DMS79 treated with DMSO at 0.1 percent for 48 hours (cell line): Measurements from ENCODE around the gene HSD3B7.

ENCODE experiments used
- DNase-seq: peaks from one replicate; lab custom pipeline; 2025; lab: John Stamatoyannopoulos, UW

Gene HSD3B7

DNA sequence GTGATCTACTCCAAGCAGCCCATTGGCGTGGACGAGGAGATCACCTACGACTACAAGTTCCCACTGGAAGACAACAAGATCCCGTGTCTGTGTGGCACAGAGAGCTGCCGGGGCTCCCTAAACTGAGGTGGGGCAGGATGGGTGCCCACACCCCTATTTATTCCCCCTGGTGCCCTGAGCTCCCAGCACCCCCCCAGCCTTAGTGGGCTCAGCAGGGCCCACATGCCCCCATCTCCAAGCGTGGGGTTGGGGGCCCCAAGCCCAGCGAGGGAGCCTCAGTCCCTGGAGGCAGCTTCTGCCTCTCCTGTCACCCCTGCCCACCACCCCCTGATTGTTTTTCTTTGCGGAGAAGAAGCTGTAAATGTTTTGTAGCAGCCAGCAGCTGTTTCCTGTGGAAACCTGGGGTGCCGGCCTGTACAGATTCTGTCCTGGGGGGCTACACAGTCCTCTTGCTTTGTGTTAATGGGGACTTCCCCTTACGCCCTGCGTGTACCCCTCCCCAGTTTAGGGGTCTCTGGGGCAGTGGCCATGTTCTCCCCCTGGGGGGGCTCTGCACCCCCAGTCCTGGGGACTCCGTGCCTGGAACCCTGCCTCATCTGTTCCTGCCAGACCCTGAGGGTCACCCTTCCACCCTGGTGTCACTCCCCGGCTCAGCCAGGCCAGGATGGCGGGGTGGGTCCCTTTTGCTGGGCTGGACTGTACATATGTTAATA lies 953 bp upstream of the HSD3B7 start:
- no peak for DNase-seq

DNA sequence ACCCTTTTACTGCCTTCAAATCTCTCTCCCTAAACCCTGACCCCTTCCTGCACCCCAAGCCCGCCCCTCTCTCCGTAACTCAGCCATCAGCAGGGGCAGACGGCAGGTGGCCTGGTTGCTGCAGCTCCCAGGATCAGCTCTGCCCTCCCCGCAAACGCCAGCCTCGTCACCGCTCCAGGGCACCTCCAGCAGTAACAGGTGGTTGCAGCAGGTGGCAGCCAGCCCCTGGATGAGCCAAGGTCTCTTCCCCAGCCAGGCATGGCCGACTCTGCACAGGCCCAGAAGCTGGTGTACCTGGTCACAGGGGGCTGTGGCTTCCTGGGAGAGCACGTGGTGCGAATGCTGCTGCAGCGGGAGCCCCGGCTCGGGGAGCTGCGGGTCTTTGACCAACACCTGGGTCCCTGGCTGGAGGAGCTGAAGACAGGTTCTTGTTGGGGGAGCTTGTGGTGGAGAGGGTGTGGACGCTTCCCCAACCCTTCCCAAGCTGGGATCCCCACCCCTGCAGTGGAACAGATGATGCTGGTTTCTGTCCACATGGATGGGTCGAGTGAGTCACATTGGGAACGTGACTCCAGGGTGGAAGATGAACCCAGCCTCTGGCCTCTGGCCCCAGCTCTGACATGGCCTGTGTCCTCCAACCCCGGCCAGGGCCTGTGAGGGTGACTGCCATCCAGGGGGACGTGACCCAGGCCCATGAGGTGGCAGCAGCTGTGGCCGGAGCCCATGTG lies 558 bp downstream of the HSD3B7 start:
- DNase-seq, result peak; percentile 46

DNA sequence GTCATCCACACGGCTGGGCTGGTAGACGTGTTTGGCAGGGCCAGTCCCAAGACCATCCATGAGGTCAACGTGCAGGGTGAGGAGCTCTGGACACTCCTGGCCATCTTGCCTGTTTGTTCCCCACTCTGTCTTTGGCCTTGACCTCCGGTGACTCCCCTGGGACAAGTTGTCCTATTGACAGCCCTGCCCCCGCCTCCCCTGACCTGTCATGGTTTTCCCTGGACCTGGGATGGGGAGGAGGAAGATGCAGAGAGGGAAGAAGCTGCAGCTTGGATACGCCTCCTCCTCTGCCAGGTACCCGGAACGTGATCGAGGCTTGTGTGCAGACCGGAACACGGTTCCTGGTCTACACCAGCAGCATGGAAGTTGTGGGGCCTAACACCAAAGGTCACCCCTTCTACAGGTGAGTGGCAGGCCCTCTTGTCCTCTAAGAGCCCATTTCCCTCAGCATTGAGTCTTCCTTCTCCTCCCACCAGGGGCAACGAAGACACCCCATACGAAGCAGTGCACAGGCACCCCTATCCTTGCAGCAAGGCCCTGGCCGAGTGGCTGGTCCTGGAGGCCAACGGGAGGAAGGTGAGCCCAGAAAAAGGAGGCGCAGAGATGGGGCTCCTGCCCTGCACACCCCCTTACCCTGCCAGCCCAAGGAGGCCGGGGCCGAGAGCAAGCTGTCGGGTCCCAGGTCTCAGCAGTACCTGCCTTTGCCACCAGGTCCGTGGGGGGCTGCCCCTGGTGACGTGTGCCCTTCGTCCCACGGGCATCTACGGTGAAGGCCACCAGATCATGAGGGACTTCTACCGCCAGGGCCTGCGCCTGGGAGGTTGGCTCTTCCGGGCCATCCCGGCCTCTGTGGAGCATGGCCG lies 1.4 kb downstream of the HSD3B7 start:
- DNase-seq, result no peak

DNA sequence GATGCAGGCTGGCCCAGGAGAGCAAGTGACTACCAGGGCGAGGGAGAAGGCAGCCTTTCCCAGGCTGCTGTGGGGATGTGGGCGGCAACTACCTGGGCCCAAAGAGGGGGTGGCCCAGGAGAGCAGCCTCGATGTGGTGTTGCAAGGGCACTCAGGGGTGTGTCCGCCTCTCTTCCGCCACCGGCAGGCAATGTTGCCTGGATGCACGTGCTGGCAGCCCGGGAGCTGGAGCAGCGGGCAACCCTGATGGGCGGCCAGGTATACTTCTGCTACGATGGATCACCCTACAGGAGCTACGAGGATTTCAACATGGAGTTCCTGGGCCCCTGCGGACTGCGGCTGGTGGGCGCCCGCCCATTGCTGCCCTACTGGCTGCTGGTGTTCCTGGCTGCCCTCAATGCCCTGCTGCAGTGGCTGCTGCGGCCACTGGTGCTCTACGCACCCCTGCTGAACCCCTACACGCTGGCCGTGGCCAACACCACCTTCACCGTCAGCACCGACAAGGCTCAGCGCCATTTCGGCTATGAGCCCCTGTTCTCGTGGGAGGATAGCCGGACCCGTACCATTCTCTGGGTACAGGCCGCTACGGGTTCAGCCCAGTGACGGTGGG lies 2.7 kb downstream of the HSD3B7 start:
- no peak for DNase-seq

DNA sequence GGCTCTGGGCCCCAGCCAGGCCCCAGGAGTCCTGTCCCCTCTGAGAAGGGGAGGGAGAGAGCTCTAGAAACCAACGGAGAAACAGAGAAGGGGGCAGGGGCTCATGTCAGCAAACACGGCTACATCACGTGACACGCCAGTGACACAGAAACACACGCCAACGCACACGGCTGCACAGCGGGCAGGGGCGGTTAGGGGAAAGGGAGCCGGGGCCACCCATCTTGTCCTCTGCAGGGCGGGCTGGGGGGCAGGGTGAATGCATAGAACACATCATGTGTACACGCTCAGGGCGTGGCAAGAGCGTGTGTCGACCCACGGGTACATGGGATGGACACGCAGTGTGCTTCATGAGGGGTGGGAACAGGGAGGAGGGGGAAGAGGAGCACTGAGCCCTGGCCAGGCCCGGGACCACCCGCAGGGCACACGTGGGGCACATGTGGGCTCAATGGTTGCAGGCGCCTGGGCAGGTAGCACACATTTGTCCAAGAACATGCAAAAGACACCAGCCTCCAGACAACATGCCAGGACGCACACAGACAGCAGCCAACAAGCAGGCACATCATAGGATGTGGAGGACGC lies 4.6 kb downstream of the HSD3B7 start:
- no peak for DNase-seq

DNA sequence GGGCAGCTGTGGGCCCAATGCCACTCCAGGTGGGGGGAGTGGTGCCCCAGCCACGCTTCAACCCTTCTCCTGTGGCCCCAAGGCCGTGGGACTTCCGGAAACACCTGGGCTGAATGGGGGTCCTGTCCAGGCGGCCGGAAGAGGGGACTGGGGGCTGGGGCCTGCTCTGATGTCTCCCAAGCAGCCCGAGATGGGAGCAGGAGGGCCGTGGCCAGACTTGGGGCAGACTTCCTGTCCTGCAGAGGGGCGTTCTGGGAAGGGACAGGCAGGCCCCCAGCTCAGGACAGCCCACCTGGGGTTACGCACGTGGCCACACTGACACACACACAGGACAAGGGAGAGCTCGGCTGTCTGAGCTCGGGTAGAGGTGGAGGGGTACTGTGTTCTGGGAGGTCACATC lies 5.1 kb downstream of the HSD3B7 start:
- DNase-seq, result no peak

DNA sequence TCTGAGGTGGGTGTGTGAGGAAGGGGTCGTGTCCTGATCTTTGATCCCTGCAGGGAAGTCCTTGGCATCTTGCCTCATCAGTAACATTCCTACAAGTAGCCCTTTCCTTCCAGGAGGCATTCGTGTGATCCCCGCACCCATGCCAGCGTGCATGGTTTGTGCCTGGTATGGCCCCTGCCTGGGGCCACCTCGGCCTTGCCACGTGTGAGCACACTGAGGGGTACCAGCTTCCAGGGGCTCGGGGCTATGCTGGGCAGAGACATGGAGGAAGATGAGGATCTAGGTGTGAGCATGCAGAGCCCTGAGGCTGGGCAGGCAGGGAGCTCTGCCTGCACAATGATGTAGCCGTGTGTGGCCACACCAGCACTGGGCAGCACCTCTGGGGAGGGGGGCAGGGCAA lies 6.0 kb downstream of the HSD3B7 start:
- DNase-seq, result no peak

DNA sequence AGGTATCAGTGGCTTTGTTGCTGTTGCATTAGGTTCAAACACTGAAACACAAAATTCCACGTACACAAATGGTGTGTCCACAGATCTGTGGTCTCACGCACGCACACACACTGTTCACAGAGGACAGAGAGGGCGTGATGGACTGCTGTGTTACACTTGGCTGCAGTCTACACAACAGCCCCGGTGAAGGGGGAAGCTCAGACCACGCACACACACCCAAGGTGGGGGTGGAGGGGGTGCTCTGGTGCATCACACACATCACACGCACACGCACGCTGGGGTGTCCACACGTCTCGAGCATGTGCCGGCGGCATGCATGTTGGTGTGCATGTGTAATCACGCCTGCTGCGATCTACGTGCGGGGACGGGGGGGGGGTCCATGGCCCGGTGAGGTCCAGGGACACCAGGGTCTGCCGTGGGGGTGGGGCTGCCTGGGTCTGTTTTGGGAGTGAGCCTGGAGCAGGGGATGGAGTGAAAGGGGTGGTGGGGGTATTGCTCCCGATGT lies 7.3 kb downstream of the HSD3B7 start:
- no peak for DNase-seq

DNA sequence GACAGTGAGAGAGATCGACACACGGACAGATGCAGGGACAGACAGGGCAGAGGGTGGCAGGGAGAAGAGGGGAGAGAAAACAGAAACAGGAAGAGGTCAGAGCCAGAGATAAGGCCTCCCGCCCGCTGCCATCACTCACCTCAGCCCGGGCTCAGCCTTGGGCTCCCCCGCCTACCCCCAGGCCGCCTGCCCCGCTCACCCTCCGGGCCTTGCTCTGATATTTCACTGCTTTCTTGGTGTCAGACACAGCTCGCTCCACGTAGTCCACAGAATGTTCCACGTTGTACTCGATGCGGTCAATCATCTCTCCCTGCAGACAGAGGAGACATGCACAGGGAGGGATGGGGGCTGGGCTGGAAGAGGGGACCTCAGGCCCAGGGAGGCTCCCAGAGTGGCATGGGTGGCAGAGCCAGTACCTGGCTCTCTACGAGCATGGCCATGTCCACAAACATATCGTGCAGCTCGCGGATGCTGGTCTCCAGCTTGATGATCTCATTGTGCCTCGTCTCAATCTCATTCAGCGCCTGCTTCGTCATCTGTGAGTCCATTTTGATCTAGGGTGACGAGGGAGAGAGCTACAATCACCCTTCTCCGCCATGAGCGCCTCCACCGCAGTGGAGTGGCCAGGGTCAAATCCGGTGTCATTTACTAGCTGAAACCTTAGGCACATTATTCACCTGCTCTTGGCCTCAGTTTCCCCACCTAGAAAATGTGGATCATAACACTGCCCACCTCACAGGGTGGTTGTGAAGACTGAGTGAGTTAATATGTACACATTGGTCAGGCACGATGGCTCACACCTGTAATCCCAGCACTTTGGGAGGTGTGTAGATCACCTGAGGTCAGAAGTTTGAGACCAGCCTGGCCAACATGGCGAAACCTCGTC lies 8.2 kb downstream of the HSD3B7 start:
- DNase-seq, result no peak

DNA sequence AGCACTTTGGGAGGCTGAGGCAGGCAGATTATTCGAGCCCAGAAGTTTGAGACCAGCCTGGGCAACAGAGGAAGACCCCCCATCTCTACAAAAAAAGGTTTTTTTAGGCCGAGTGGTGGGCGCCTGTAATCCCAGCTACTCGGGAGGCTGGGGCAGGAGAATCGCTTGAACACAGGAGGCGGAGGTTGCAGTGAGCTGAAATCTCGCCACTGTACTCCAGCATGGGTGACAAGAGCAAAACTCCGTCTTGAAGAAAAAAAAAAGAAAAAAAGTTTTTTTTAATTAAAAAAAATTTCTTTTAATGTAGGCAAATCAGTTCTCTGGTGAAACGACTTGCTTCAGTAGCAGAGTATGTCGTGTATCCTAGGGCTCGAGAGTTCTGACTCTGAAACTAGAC lies 10.9 kb downstream of the HSD3B7 start:
- DNase-seq, result no peak

DNA sequence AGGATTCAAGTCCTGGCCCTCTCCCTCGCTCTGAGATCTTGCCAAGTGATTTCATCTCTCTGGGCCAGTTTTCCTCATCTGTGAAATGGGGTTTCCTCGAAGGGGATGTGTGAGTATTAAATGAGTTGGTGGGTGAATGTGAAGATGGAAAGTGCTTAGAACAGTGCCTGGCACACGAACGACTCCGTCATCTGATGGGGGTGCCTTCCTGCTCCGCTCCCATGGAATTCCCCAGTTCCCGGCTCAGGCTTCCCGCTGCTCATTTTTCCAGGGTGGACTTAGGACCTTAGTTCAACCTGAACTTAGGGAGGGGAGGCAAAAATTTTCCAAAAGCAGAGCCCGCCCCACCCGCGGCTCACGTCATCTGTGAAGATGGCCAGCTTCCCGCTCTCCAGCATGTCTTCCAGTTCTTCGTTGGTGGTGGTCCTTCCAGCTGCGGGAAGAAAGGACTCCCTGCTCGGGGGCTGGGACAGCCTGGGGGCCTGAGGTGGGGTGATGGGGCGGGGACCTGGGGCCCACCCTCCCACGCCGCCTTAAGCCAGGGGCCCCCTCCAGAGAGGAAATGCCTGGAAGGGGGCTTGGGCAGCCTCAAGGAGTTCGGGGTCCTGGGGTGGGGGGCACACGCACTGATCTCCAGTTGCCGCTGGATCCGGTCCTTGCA lies 11.4 kb downstream of the HSD3B7 start:
- no peak for DNase-seq

DNA sequence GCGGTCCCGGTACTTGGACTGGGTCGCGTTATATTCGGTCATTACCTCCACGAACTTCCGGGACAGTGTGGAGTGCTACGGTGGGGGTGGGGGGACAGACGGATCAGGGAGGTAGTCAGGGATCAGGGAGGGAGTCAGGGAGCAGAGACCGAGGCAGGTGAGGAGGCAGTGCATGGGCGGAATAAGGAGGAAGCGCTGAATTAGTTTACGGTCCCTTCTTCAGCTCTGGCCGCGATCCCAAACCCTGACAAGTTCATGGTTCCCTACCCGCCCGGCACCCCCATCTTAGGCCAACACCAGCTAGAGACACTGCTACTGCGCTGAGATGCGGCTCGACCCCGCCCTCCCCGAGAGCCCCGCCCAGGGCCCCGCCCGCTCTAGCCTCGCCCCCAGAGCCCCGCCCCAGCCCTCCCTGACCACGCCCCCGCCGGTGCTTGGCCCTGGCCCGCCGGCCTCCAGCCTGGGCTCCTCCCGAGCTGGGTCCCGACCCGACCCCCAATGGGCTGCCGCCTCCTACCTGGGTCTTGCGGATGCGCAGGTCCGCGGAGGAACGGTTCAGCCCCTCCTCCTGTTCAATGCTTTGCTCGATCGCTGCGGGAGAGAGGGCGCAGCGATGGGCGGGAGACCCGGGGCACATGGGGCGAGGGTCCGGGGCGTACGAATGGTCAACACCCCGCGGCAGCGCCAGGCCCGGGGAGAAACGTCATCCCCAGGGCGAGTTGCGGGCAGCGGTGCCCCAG lies 12.1 kb downstream of the HSD3B7 start:
- DNase-seq, result peak; percentile 41

DNA sequence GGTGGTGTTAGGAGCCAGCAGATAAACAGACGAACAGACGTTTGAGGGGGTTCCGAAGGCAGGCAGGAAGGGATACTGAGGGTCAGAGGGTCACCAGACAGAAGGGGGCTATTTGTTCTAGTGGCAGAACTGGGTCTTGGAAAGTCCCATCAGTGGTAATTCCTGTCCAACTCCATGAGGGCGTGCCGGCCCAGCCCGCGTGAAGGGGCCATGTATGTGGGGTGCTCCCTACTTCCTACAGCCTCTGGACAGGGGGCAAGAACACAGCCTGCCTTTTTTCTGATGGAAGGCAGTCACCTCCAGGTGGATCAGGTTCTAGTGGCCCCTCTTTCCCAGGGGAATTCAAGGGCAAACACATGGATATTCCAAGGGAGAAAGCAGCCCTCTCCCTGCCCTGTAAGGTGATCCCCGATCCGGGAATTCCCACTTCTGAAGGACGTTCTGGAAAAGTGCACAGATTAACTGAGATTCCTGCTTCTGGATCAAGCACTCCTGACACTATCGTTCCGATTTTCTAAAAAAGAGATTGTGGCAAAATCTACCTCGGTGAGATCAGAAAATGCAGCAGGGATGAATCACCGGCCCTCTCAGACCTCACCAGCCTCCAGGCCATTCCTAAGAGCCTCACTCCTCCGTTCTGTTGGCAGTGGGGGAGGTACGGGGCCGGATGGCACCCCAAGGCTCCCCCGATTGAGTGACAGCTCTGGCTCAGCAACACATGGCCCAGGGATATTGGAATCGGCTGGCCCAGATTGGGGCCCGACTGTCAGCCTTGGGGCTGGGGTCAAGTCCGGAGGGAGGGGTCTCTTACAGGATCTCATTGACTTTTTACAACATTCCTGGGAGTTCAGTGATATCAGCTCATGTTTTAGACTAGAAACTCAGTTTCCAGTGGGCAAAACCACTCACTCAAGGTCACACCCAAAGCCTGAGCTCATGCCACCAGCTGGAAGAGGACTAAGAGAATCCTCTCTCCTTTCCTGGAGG lies 13.0 kb downstream of the HSD3B7 start:
- DNase-seq, result no peak

DNA sequence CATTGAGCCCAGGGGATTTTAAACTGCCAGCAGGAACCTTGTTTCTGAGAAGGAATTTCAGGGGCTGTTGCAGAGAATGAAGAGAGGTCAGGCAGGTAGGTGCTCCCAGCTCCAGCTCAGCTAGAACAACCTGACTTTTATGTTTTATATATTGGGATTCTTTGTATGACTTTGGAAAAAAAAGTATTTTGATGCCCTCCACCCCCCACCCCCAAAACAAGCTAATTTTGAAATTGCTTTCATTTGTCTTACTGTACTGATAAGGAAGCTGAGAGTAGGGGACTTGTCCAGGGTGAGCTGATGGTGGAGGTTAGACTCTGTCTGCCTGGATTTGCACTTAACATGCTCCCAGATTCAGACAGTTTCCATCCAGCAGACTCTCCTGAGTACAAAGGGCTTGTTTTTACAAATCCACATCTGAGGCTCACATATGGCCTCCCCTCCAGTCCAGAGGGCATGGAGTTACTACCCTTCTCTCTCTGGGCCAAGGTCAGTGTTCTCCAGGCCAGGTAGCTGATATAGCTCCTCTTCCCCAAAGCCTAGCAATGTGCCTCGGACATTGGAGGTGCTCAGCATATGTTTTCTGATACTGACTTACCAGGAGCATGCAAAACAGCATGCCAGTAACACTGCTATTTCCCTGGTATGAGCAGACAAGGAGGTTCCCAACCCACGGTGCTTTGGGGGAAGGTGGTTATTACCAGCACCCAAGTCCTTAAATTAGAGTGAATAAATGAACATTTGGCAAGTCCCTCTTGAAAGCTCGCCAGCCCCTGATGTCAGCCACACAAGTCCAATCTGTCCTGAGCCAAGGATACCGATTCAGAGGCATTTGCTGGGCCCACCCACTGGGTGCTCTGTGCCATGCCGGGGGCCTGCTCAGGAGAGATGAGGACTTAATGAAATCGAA lies 14.1 kb downstream of the HSD3B7 start:
- DNase-seq, result no peak

DNA sequence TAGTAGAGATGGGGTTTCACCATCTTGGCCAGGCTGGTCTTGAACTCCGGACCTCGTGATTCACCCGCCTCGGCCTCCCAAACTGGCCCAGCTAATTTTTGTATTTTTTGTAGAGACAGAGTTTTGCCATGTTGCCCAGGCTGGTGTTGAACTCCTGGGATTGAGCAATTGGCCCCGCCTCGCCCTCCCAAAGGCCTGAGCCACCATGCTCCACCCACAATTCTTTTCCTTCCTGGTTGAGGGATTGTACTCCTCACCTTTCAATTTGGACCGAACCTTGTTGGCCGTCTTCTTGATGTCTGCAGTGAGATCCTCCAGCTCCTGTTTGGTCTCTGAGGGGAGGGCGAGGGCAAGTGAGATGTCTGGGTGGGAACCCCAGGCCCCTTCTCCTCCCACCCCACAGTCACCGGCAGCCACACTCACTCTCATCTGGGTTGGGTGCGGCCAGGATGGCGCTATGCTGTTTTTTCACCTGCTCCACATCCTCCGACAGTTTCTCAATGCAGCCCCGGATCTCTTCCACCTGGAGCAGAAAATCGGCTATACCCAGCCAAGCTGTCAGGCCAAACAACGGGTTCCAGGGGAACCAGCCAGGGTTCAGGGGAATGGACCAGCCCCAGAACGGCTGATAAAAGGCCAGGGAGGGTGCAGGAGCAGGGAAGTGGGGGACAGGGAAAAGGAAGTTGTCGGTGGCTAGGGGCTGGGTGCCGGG lies 15.8 kb downstream of the HSD3B7 start:
- DNase-seq, result no peak

DNA sequence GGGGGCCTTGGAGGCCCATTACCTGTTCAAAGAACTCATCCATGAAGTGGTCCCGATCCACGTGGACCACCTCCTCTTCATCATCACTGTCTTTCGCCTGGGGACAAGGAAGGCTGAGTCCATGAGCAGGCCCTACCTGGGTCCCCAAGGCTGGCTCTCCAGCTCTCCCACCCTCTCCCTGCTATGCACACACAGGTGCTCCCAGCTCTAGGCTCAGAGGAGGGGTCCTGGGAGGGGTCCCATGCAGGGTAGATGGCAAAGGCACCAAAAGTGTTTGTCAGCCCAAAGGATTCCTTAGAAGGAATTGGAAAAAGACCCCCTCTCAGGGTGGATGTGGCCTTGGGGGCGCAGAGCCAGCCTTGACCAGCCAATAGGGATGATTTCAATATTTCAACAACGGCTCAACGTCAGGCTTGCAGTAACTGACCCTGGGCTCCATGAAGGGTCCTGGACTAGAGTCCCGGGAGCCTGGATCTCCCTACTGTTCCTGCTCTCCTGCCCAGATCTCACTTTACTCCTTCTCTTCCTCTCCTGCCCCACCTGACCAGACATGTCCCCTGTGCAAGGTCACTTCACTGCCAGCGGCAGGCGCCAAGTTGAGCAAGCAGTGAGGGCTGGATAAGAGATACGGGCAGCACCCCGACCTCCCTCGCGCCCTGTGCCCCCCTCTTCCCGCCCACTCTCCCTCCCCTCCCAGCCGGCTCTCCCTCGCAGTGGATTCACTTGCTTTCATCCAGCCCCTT lies 16.7 kb downstream of the HSD3B7 start:
- no peak for DNase-seq
